ENCODE results near the gene CAVIN2.
"Not testable (repeated sequence)": the region's sequence is repeated elsewhere in the genome, so short reads cannot be mapped to it uniquely, and the experiment has no call there.

Gene CAVIN2

DNA sequence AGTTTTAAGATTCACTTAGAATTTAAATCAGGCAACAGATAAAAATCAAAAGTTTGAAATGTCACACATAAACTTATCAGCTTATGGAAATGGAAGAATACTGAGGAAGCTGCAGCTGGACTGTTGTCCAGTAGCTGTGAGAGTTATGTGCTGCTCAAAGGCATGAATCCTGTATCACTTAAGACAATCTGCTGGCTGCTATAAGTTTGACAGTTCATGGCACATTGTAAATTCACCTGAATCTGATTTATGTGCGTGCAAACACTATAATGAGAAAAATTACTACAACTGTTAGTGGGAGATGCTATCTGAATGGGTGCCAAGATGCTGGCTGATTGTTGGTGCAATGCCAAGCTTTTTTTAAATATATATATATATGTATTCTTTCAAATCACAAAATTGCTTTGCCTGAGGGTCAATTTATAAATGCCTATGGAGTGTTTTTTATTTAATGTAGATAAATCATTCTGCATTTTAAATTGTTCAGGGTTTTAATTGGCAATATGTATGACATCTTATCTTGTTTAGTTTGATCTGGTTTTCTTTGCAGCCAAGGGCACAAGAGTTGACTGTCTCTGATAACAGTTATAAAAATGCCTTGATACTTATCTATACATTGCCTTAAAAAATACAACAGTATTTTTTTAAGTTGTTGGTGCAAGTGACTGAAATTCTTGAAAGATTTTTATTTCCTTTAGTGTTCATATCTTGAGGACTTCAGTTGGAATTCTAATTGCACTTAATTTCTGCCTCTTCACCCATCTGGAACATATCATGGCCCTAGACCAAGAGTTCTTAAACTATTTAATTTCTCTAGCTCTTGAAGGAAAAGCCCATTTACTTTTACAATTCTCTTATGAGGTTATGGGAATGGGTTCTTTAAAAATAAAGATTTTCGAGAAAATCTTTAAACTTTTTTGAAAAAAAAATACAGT, 48.7 kb downstream of the CAVIN2 start:
- peak; percentile 66 for DNase-seq

DNA sequence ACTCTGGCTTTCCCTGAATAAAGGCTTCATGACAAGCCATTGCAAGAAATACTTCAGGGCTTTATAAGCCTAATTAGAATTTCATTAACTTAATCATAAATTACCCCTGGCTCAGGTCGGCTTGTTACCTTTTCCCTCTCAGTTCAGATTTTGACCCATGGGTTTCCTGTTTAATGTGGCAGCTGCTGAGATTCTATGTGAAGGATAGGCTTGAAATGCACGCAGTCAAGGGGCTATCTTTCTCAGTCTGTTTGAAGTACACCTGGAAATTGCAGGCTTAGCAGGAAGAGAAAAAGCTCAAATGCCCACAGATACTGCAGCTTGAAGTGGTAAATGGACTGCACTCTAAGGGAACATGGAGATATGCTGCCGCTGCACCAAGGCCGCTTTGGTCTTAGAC, 49.4 kb downstream of the CAVIN2 start:
- DNase-seq: no peak

DNA sequence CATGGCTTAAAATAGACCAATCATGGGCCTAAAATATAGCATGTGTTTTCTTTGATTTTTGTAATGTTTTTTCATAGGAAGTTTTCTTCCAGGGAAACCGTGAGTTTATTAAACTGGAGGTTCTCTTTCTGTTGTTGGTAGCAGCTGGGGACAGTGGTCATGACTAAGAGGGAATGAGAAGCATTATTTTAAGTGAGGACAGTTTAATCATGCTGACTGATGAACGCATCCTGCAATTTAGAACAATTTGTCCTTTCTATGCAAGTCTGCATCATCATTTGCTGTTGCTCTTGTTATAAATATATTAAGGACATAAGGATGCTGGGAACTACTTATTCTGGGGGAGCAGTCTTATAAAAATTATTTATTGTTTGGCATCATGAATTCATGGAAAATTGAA, 51.2 kb downstream of the CAVIN2 start:
- no peak for DNase-seq

DNA sequence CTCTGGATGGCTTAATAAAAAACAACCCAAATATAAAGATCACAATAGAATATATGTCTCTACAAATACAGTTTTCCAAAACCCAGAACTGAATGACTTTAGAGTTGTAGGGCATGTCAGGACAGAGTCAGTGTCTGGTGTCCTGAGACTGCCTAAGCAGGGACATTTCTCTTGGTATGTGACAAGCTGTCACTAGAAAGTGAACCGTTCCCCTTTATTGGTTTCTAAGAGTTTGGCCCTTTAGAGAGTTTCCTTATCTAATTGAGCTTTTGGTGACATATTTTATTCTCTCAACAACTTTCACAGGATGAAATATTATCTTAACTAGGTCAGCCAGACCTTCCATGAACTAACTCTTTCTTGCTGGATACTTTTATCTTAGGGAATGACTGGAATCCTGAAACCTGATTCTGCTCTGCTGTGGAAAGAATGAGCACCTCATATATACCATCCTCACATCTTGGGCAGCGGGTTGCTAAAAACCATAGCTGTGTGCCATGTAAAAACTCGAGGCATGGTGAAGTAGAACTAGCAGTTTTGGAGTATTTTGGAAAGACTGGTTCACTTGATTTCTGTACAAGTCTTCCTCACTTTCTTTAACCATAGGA, 54.8 kb downstream of the CAVIN2 start:
- no peak for DNase-seq

DNA sequence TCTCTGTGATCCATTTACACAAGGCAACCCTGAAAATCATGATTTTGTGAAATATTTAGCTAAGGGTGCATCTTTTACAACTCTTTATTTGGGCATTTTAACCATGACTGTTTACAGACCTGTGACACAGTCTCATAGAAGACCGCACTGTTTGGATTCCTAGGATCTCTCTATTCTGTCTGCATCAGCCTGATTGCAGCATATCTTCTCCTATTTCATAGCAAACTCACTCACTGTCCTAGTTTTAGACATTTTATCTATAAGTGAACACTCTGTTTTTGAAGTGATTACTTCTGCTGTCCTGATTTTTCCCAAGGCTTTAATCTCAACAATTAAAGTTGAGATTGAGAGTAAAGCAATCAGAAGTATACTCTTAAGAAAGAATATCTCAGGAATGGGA, 56.2 kb downstream of the CAVIN2 start:
- DNase-seq: no peak

DNA sequence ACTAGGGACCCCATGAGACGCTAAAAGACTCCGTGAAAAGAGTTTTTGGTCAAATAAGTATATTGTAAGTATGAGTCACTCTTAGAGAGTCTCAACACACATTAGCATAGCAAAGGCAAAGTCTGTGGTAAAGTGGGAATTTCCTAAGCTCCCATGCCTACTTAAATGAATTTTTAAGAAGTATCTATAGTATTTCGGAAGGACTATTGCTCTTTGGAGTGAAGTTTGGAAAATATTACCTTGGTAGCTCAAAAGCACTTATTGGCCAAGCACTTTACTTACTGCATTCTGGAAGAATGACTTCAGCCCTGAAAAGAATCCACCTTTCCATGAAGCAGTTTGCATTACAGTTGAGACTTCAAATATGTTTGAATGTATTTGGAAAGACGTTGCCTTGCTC, 57.1 kb downstream of the CAVIN2 start:
- DNase-seq: no peak

DNA sequence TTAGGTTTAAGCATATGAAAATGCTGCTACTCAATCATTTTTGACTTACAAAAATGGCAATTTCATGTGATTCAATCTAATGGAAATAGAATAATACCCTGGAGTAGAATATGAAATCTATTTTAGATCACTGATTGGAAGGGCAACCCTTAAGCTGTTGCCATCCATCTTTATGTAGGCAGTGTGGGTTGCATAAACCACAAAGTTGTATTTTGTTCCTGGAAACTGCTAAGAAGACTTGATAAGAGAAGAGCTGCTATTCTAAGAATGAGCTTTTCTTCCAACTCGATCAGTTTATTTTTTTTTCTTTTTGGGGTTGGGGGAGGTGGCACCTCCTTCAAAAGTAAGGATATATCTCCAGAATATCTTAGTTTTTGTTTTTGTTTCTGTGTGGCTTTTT, 60.2 kb downstream of the CAVIN2 start:
- DNase-seq: no peak

DNA sequence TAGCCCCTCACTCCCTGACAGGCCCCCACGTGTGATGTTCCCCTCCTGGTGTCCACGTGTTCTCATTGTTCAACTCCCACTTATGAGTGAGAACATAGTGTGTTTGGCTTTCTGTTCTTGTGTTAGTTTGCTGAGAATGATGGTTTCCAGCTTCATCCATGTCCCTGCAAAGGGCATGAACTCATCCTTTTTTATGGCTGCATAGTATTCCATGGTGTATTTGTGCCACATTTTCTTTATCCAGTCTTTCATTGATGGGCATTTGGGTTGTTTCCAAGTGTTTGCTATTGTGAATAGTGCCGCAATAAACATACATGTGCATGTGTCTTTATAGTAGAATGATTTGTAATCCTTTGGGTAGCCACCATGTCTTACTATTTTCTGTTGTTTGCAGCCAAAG, 61.2 kb downstream of the CAVIN2 start:
- not testable (repeated sequence) for DNase-seq
